HG03457 (cell line): ENCODE results near the gene BRINP1.

ENCODE experiments used
- ATAC-seq: cut with Tn5 transposase; IDR thresholded peaks from one replicate; pipeline ENCODE4 v1.9.1; 2021; ENCODE audit warnings: moderate number of reproducible peaks; ENCODE audit not compliant: unreplicated experiment

The BRINP1 gene

DNA sequence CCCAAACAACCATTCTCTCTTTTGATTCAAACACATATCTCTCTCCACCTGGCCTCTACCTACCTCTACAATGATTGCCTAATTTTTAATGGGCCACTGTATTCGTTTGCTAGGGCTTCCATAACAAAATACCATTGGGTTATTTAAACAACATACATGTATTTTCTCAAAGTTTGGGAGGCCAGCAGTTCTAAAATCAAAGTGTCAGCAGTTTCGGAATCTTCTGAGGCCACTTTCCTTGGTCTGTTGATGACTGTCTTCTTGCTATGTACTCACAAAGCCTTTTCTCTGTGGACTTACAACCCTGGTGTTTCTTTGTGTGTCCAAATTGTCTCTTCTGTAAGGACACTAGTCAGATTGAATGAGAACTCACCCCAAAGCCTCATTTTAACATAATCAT lies 214.7 kb downstream of the BRINP1 start:
- no peak for ATAC-seq

- no peak for ATAC-seq
Measured at GRCh38 chr9:119153402-119153801, 215.8 kb downstream of the BRINP1 start.

DNA sequence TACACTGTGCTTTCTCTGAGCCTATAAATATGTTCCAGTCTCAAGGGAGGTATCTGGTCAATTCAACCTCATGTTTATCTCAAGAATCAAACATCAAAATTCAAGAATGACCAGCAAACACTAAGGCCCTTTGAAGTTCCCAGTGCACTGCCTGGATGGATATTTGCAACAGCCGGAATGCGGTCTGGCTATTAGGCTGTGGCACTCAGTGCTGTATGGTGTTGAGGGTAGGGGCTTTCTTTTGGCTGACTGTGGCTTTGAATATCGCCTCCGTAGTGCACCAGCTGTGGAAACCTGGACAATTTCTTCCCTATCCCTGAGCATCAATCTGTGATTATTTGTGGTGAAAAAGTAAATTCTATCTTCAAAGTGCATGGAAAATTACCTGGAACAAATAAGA lies 220.4 kb downstream of the BRINP1 start:
- ATAC-seq: no peak

GRCh38 chr9:119137479-119137878 lies 231.8 kb downstream of the BRINP1 start:
- no peak for ATAC-seq

DNA sequence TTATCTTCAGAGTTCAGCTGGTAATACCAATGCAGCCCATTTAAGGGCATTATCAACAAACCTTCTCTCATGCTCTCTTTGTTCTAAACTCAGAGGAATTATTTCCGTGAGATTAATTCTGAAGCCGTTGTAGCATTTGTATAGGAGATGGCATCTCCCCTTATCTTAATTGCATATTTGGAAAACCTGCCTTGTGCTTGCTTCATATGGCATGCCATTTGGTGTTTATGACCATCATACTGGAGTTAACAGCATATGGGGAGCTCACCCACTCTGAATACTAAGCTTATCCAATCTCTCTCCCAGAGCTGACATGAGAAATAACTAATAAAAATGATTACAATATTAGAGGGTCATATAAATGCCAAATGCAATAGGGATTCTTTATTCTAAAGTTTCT lies 243.2 kb downstream of the BRINP1 start:
- ATAC-seq: no peak

DNA sequence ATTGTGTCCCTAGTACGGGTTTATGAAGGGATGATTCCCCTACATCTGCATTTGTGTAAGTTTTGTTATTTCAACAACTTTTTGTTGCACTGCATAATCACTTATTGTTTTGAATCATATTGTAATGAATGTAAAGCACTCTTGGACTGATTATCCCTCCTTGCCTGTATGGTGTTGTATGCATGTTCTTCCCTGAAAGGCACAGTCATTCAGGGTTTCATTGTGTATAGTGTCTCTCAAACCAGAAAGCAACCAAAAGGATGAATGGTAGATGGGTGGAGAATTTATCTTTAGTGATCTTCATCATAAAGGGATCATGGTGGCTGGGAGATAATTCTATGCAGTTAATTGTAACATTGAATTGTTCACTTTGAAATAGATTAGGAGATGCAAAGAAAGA lies 247.3 kb downstream of the BRINP1 start:
- no peak for ATAC-seq

DNA sequence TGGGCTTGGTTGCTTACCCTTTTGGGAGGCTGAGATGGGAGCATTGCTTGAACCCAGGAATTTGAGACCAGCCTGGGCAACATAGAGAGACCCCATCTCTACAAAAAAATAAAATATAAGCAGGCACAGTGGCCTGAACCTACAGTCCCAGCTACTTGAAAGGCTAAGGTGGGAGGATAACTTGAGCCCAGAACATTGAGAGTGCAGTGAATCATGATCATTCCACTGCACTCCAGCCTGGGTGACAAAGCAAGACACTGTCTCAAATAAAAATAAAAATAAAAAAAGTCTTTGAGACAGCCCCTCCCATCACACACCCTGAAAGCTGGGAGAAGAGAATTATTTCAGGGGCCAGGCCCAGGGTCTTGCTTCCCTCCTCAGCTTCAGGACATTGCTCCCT lies 251.8 kb downstream of the BRINP1 start:
- ATAC-seq: no peak
